NOMO-1 (cell line): Measurements from ENCODE around the gene TBL2.
"Not testable (repeated sequence)": the region's sequence is repeated elsewhere in the genome, so short reads cannot be mapped to it uniquely, and the experiment has no call there.

Experiments
- DNase-seq, 2 experiments: peaks; one replicate each; lab custom pipeline; 2025; ENCODE audit not compliant: unreplicated experiment in 2 of 2; lab: John Stamatoyannopoulos, UW

Gene TBL2

GRCh38 chr7:73537051-73537450, 41.3 kb downstream of the TBL2 start:
- DNase-seq = no peak

- DNase-seq = no peak
These were observed 41.9 kb downstream of the TBL2 start for GRCh38 chr7:73536479-73536878.

GRCh38 chr7:73535918-73536317, 42.5 kb downstream of the TBL2 start:
- DNase-seq = not testable (repeated sequence)

- DNase-seq = no peak
These were observed 44.6 kb downstream of the TBL2 start for GRCh38 chr7:73533742-73534141.

GRCh38 chr7:73532224-73532623, 46.2 kb downstream of the TBL2 start:
- no peak for DNase-seq

- peak; percentile 45 to 47 for DNase-seq
These were observed 47.6 kb downstream of the TBL2 start for GRCh38 chr7:73530800-73531199.

GRCh38 chr7:73526896-73527821, 51.2 kb downstream of the TBL2 start:
- DNase-seq = peak; percentile 54 to 78

- not testable (repeated sequence) for DNase-seq
These were observed 52.3 kb downstream of the TBL2 start for GRCh38 chr7:73526158-73526494.

- peak; percentile 100 for DNase-seq
These were observed 56.1 kb downstream of the TBL2 start, which contains the start of gene BAZ1B for GRCh38 chr7:73522105-73522872. BAZ1B (minus strand) TSS chr7:73522293; CDS start chr7:73521933, 360 bp downstream.

GRCh38 chr7:73521636-73522104, 56.7 kb downstream of the TBL2 start:
- DNase-seq = peak; percentile 70 to 93

- peak; percentile 59 to 90 for DNase-seq
These were observed 57.4 kb downstream of the TBL2 start for GRCh38 chr7:73520673-73521635.

GRCh38 chr7:73519867-73520672, 58.3 kb downstream of the TBL2 start:
- DNase-seq = no peak

GRCh38 chr7:73518470-73518869, 59.9 kb downstream of the TBL2 start:
- DNase-seq = no peak
